Transverse colon (tissue), 4 donors: ENCODE measurements around the gene YWHAB. TPM values are rescaled to one million over a fixed set of nuclear protein-coding genes. Genes with fewer than 3 reads are reported as not detected.
A peak's percentile ranks its signal among the peaks of the same experiment; 100 is the strongest.
"Not testable (repeated sequence)": the region's sequence is repeated elsewhere in the genome, so short reads cannot be mapped to it uniquely, and the experiment has no call there.

Source experiments
- DNase-seq: peaks from one replicate; pipeline ENCODE4 v3.0.0-alpha.2; 2019
- H3K27ac ChIP-seq, 4 donors: fragments of 200-600 bp; sonication (generic); 2 replicates each; pipeline ENCODE4 v1.5.1; 2016 to 2018; ENCODE audit warnings: inconsistent platforms in 4 of 4
- H3K27me3 ChIP-seq: fragments of 200-600 bp; sonication (generic); 2 replicates; pipeline ENCODE4 v1.5.1; 2017; ENCODE audit warnings: inconsistent platforms
- H3K36me3 ChIP-seq, 4 donors: fragments of 200-600 bp; sonication (generic); 2 replicates each; pipeline ENCODE4 v1.5.1; 2017 to 2019; ENCODE audit warnings: inconsistent platforms in 4 of 4
- H3K4me1 ChIP-seq, 4 donors: fragments of 200-600 bp; sonication (generic); 2 replicates each; pipeline ENCODE4 v1.5.1; 2017 to 2020; ENCODE audit warnings: inconsistent platforms in 4 of 4
- H3K4me3 ChIP-seq, 4 donors: fragments of 200-600 bp; sonication (generic); 1 replicate in 1 of 4; 2 replicates in 3 of 4; pipeline versions ENCODE4 v1.5.1 to v1.6.1; 2017 to 2019; ENCODE audit warnings: inconsistent platforms in 4 of 4
- H3K9me3 ChIP-seq, 2 donors: fragments of 200-600 bp; sonication (generic); 2 replicates each; pipeline ENCODE4 v1.5.1; 2017 to 2019; ENCODE audit warnings: inconsistent platforms in 2 of 2
- CTCF ChIP-seq, 5 experiments: fragments of 200-600 bp in 3 of 5; fragments of 450-650 bp in 2 of 5; sonication (generic) in 3 of 5; IDR thresholded peaks; 1 replicate in 2 of 5; 2 replicates in 3 of 5; pipeline ENCODE4 v1.5.1; 2016 to 2017; ENCODE audit warnings: antibody characterized with exemption in 5 of 5, inconsistent platforms in 3 of 5, mild to moderate bottlenecking in 2 of 5, moderate library complexity in 1 of 5
- EP300 ChIP-seq: sonication (generic); formaldehyde crosslinking; IDR thresholded peaks from one replicate; pipeline ENCODE4 v1.6.1; 2017; ENCODE audit warnings: antibody characterized with exemption, low read depth
- POLR2A ChIP-seq: fragments of 450-650 bp; IDR thresholded peaks from one replicate; pipeline ENCODE4 v1.6.1; 2016; ENCODE audit warnings: antibody characterized with exemption, mild to moderate bottlenecking, moderate library complexity
- POLR2AphosphoS5 ChIP-seq, 3 donors: sonication (generic); formaldehyde crosslinking; IDR thresholded peaks; one replicate each; pipeline ENCODE4 v1.6.1; 2016; ENCODE audit warnings: antibody characterized with exemption in 3 of 3
- WGBS, 2 donors: methylation state at CpG; one replicate each; pipeline ENCODE4 v1.1.5; 2018; ENCODE audit warnings: low coverage in 1 of 2; 5-methylcytosine and 5-hydroxymethylcytosine counted together
- in situ Hi-C, 4 donors: fragments of 200-750 bp; cut with MboI; loops; one replicate each; pipeline versions ENCODE4 v1.15.0 to v1.15.1; 2017; ENCODE audit warnings: low sequenced_read_pairs in 3 of 4, low pct_ligation_motif_present in 1 of 4, low pct_unique_long_range_greater_than_20kb in 1 of 4
- intact Hi-C: fragments of 100-400 bp; cut with DNase I; formaldehyde crosslinking; loops from one replicate; pipeline ENCODE4 v1.15.1; 2023; ENCODE audit warnings: low total_unique reads
- total RNA-seq, 4 donors: library from RNA; depleted of rRNA; stranded (reverse); fragments of >200 nt; gene quantifications; one replicate each; pipeline ENCODE4 v1.1.0, GENCODE V29; 2016

YWHAB gene
- total RNA-seq, 4 donors from 2014 or later: 73.2 to 170 (median 117) TPM

GRCh38 chr20:44869471-44869870, 16.0 kb upstream of the YWHAB start:
- no peak overlapping the region for H3K4me3 ChIP-seq
- intact Hi-C loops: loop anchor here (5.0 kb wide), 2 partner anchors 122 to 182 kb away; partner anchors contain the start of gene KCNK15
- H3K9me3 ChIP-seq: no peaks in the 10 kb centered on the region
- no peak overlapping the region for H3K27ac ChIP-seq
- in situ Hi-C loops: loop anchor here (5.0 to 25.0 kb wide), 5 partner anchors 125 to 187 kb away; partner anchors contain the start of gene KCNK15 (in 2 of the 4)
- H3K4me1 ChIP-seq: peaks cover 0 to 8% (median 3%) of the 10 kb centered on the region in 4 donors
- WGBS, 2 donors: 60 to 68% methylated on average over 4 to 5 of the region's 5 CpGs
- H3K27me3 ChIP-seq: no peaks in the 10 kb centered on the region
- H3K36me3 ChIP-seq: no peaks in the 10 kb centered on the region
- no peak for DNase-seq
- TF ChIP-seq POLR2A (no peak), POLR2AphosphoS5 (IDR thresholded peaks at IDR 0.05) (no peak), CTCF (IDR thresholded peaks at IDR 0.05) (no peak), EP300 (no peak)

GRCh38 chr20:44882360-44882759, 3.1 kb upstream of the YWHAB start:
- intact Hi-C loops, H3K9me3 ChIP-seq, H3K27me3 ChIP-seq, DNase-seq, in situ Hi-C loops, H3K4me3 ChIP-seq, H3K27ac ChIP-seq, H3K36me3 ChIP-seq: not testable (repeated sequence)
- 67 to 87% methylated on average over 4 of the region's 4 CpGs for WGBS, 2 donors
- peaks cover 0 to 21% (median 18%) of the 10 kb centered on the region in 4 donors for H3K4me1 ChIP-seq

- intact Hi-C loops: no loop called here
Measured at GRCh38 chr20:44883214-44883902, 2.1 kb upstream of the YWHAB start.

GRCh38 chr20:44884907-44885391, 556 bp upstream of the YWHAB start:
- 0 to 15% methylated on average over 4 to 14 of the region's 14 CpGs for WGBS, 2 donors
- no peak for TF ChIP-seq POLR2A
- TF ChIP-seq EP300: no peak
- TF ChIP-seq CTCF (IDR thresholded peaks at IDR 0.05): no peak
- TF ChIP-seq POLR2AphosphoS5 (IDR thresholded peaks at IDR 0.05): no peak
- Histone ChIP-seq H3K36me3 (no peaks in the 10 kb centered on the region), H3K4me3 (peak overlapping the region; percentile 2 to 100 (median 96)), H3K27me3 (no peaks in the 10 kb centered on the region), H3K4me1 (peaks cover 13 to 46% (median 42%) of the 10 kb centered on the region in 4 donors), H3K9me3 (no peaks in the 10 kb centered on the region), H3K27ac (peak overlapping the region; percentile 97 to 100 (median 98))
- intact Hi-C loops (no loop called here), in situ Hi-C loops (no loop called here)
- DNase-seq: no peak

More at GRCh38 chr20:44883214-44883902, 2.1 kb upstream of the YWHAB start:
- Histone ChIP-seq H3K9me3 (no peaks in the 10 kb centered on the region), H3K27ac (no peak overlapping the region), H3K27me3 (no peaks in the 10 kb centered on the region), H3K4me1 (peaks cover 3 to 30% (median 28%) of the 10 kb centered on the region in 4 donors), H3K36me3 (no peaks in the 10 kb centered on the region), H3K4me3 (no peak overlapping the region)
- in situ Hi-C loops: no loop called here
- 92% methylated on average over 7 of the region's 7 CpGs; no CpG with 5 or more reads in 1 of the 2 donors for WGBS, 2 donors
- TF ChIP-seq CTCF (IDR thresholded peaks at IDR 0.05) (no peak), POLR2A (no peak), POLR2AphosphoS5 (IDR thresholded peaks at IDR 0.05) (no peak), EP300 (no peak)
- DNase-seq: no peak
